SU-DHL-6 (cell line): ENCODE results near the gene CFAP141.
A peak's percentile ranks its signal among the peaks of the same experiment; 100 is the strongest.

ENCODE experiments used
- H2AFZ ChIP-seq: fragments of 200-600 bp; sonication (generic); 2 replicates; pipeline ENCODE4 v1.6.1; 2014; ENCODE audit warnings: low read depth, mild to moderate bottlenecking, moderate library complexity, mixed read lengths, antibody characterized with exemption, low read length; ENCODE audit not compliant: severe bottlenecking
- H3F3A ChIP-seq: fragments of 200-600 bp; shearing (Covaris generic); 2 replicates; pipeline ENCODE4 v1.6.0; 2016; ENCODE audit warnings: antibody characterized with exemption, mild to moderate bottlenecking; ENCODE audit not compliant: insufficient read depth
- H3K27ac ChIP-seq: fragments of 200-600 bp; sonication (generic); 2 replicates; pipeline ENCODE4 v1.5.1; 2016; ENCODE audit warnings: low read depth, mild to moderate bottlenecking, low read length, moderate library complexity, mixed read lengths
- H3K27me3 ChIP-seq: fragments of 200-600 bp; sonication (generic), shearing (Covaris generic); 2 replicates; pipeline ENCODE4 v1.6.0; 2014; ENCODE audit warnings: mild to moderate bottlenecking, low read length
- H3K36me3 ChIP-seq: fragments of 200-600 bp; sonication (generic); 2 replicates; pipeline ENCODE4 v1.6.1; 2014; ENCODE audit warnings: mild to moderate bottlenecking, low read length, mixed read lengths
- H3K4me2 ChIP-seq: fragments of 300-600, 200-600 bp; shearing (Covaris generic), sonication (generic); 2 replicates; pipeline ENCODE4 v1.6.0; 2014; ENCODE audit warnings: low read length, low read depth, mild to moderate bottlenecking; ENCODE audit not compliant: poor library complexity, severe bottlenecking
- H3K4me3 ChIP-seq: fragments of 200-600 bp; sonication (generic); 2 replicates; pipeline ENCODE4 v1.5.1; 2014; ENCODE audit warnings: antibody characterized with exemption, low read length, mild to moderate bottlenecking, mixed read lengths; ENCODE audit not compliant: insufficient read depth, poor library complexity, severe bottlenecking
- H3K79me2 ChIP-seq: fragments of 200-600 bp; sonication (generic); 2 replicates; pipeline ENCODE4 v1.6.1; 2014; ENCODE audit warnings: mild to moderate bottlenecking, low read length, moderate library complexity; ENCODE audit not compliant: insufficient read depth
- H3K9ac ChIP-seq: fragments of 200-600 bp; sonication (generic); 2 replicates; pipeline ENCODE4 v1.7.0; 2014; ENCODE audit warnings: mild to moderate bottlenecking, low read length
- H3K9me2 ChIP-seq: fragments of 200-600 bp; sonication (generic); replicated peaks from 2 replicates; pipeline ENCODE4 v1.6.1; 2014; ENCODE audit warnings: low read length; ENCODE audit not compliant: insufficient read depth
- H3K9me3 ChIP-seq: fragments of 200-600 bp; sonication (generic); 2 replicates; pipeline ENCODE4 v1.6.1; 2014; ENCODE audit warnings: low read length, mixed read lengths; ENCODE audit not compliant: insufficient read depth
- H4K20me1 ChIP-seq: fragments of 200-600 bp; sonication (generic); 2 replicates; pipeline ENCODE4 v1.6.1; 2014; ENCODE audit warnings: low read depth, mild to moderate bottlenecking, antibody characterized with exemption, low read length, moderate library complexity, mixed read lengths
- EZH2phosphoT487 ChIP-seq: fragments of 200-600 bp; sonication (generic), shearing (Covaris generic); conservative IDR thresholded peaks from 2 replicates; pipeline ENCODE4 v1.6.1; 2018; ENCODE audit warnings: mild to moderate bottlenecking, antibody characterized with exemption, low read length, moderate library complexity, mixed read lengths
- TF ChIP-seq, protein P1 (sequence below): fragments of 200-600 bp; sonication (generic); IDR thresholded peaks from one replicate; pipeline ENCODE4 v1.5.1; 2017; ENCODE audit warnings: antibody characterized with exemption, mild to moderate bottlenecking, low read length, moderate library complexity; ENCODE audit not compliant: insufficient read depth, poor library complexity, severe bottlenecking

CFAP141 gene

DNA sequence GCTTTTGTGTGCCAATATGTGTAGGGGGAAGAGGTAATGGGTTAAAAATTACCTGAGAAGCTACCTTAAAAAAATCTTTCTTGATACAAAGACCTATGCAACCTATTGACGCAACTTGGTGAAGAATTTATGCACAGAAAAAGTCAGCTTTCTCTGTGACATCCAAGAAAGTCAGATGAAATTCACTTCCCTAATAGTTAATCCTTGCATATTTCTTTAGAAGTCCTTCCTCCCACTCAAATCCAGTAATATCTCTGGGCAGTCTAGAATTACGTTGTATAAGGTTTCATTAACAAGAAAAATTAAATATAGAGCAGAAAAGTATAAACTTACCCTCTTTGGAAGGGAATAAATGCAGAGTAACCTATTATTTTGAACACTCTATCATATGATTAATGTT lies 17.5 kb upstream of the CFAP141 start:
- Histone ChIP-seq H4K20me1 (peaks cover 30% of the 10 kb centered on the region), H3K4me2 (peak overlapping the region; percentile 98), H3K9me2 (no peaks in the 10 kb centered on the region)

DNA sequence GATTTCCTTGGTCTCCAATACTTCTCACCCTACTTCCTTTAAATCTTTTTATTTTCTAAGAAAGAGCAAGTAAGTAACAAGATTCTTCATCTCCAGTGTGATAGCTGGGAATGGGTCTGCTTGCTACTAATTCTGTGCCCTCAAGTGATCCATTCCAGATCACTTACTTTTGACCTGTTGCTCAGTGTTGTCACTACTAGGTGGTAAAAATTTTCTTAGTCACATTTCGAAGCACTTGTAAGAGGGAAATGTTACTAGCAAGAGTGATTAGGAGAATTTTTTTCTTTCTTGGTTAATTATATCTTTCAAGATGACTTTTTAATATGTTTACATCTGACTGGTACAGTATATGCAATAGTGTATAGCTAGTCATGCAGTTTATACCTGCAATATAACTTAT lies 16.8 kb upstream of the CFAP141 start:
- peaks cover 90% of the 10 kb centered on the region for H3K79me2 ChIP-seq
- no peak overlapping the region for H3K27ac ChIP-seq
- peak overlapping the region; percentile 85 for H3K4me3 ChIP-seq
- H3K4me2 ChIP-seq = peak overlapping the region; percentile 98
- H3K9ac ChIP-seq = no peak overlapping the region
- peaks cover 26% of the 10 kb centered on the region for H3K36me3 ChIP-seq
- no peaks in the 10 kb centered on the region for H3K9me2 ChIP-seq
- H3F3A ChIP-seq = 0 out of 2 replicates have a peak, but pooled peaks cover 7% of the 10 kb centered on the region
- peaks cover 30% of the 10 kb centered on the region for H4K20me1 ChIP-seq
- no peaks in the 10 kb centered on the region for H3K9me3 ChIP-seq
- H2AFZ ChIP-seq = no peak overlapping the region
- H3K27me3 ChIP-seq = no peaks in the 10 kb centered on the region
- no peak for TF ChIP-seq EZH2phosphoT487
- TF ChIP-seq, protein P1, sequence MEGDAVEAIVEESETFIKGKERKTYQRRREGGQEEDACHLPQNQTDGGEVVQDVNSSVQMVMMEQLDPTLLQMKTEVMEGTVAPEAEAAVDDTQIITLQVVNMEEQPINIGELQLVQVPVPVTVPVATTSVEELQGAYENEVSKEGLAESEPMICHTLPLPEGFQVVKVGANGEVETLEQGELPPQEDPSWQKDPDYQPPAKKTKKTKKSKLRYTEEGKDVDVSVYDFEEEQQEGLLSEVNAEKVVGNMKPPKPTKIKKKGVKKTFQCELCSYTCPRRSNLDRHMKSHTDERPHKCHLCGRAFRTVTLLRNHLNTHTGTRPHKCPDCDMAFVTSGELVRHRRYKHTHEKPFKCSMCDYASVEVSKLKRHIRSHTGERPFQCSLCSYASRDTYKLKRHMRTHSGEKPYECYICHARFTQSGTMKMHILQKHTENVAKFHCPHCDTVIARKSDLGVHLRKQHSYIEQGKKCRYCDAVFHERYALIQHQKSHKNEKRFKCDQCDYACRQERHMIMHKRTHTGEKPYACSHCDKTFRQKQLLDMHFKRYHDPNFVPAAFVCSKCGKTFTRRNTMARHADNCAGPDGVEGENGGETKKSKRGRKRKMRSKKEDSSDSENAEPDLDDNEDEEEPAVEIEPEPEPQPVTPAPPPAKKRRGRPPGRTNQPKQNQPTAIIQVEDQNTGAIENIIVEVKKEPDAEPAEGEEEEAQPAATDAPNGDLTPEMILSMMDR = no peak

More for the DNA sequence above, 17.5 kb upstream of the CFAP141 start:
- peaks cover 83% of the 10 kb centered on the region for H3K79me2 ChIP-seq
- 0 out of 2 replicates have a peak, but pooled peaks cover 7% of the 10 kb centered on the region for H3F3A ChIP-seq
- H3K27me3 ChIP-seq = no peaks in the 10 kb centered on the region
- no peak overlapping the region for H3K4me3 ChIP-seq
- 0 out of 2 replicates have a peak overlapping the region, but pooled peaks have one; percentile 3 for H3K9ac ChIP-seq
- peaks cover 27% of the 10 kb centered on the region for H3K36me3 ChIP-seq
- no peak overlapping the region for H2AFZ ChIP-seq
- no peak overlapping the region for H3K27ac ChIP-seq
- no peaks in the 10 kb centered on the region for H3K9me3 ChIP-seq
- TF ChIP-seq, protein P1 = no peak
- no peak for TF ChIP-seq EZH2phosphoT487

DNA sequence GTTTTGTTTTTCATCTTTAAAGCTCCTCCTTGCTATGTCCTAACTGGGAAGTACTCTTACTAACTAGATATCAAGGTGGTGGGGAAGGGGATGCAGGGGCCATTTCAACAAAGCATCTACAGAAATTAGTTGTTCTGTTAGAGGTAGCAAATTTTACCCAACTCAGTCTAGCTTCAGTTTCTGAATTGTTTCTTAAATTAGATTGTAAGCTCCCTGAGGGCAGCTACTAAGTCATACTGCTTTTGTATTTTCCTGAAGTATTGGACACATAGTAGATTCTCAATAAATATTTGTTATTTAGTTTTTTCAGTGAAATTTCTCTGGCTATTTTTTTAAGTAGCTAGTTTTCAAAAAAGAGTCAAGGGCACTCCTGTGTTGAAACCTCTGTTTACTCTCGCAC lies 16.4 kb upstream of the CFAP141 start:
- Histone ChIP-seq H2AFZ (no peak overlapping the region), H3K4me3 (peak overlapping the region; percentile 85), H3K4me2 (peak overlapping the region; percentile 98), H3K9me3 (no peaks in the 10 kb centered on the region), H3K79me2 (peaks cover 94% of the 10 kb centered on the region), H3K9me2 (no peaks in the 10 kb centered on the region), H3K27me3 (no peaks in the 10 kb centered on the region), H3K36me3 (peaks cover 28% of the 10 kb centered on the region), H3K27ac (no peak overlapping the region), H3K9ac (peak overlapping the region; percentile 93), H4K20me1 (peaks cover 30% of the 10 kb centered on the region), H3F3A (0 out of 2 replicates have a peak, but pooled peaks cover 7% of the 10 kb centered on the region)
- TF ChIP-seq, protein P1 = no peak
- TF ChIP-seq EZH2phosphoT487 = no peak
